GM12891 (cell line): ENCODE measurements around the gene SEPTIN10.
"Not testable (repeated sequence)": the region's sequence is repeated elsewhere in the genome, so short reads cannot be mapped to it uniquely, and the experiment has no call there.

ENCODE experiments used
- DNase-seq: peaks from one replicate; pipeline ENCODE4 v3.0.0; 2011; ENCODE audit warnings: low spot score; ENCODE audit not compliant: insufficient read length
- FAIRE-seq: peaks from 2 replicates; lab custom pipeline; 2011; peaks lifted over from hg19 to GRCh38; lab: Jason Lieb, UNC
- PAX5 ChIP-seq: IDR thresholded peaks from 2 replicates; pipeline ENCODE4 v1.6.1; 2011; ENCODE audit warnings: low read length, moderate library complexity, mild to moderate bottlenecking; ENCODE audit not compliant: insufficient read depth, severe bottlenecking
- POLR2A ChIP-seq: IDR thresholded peaks from 2 replicates; pipeline ENCODE4 v1.6.1; 2011; ENCODE audit warnings: low read depth, low read length, control low read depth
- POLR2AphosphoS5 ChIP-seq: IDR thresholded peaks from 2 replicates; pipeline ENCODE4 v1.6.1; 2011; ENCODE audit warnings: low read depth, low read length, control low read depth
- POU2F2 ChIP-seq: IDR thresholded peaks from 2 replicates; pipeline ENCODE4 v1.6.1; 2011; ENCODE audit warnings: low read depth, mild to moderate bottlenecking, control low read depth, low read length, moderate library complexity
- SPI1 ChIP-seq: IDR thresholded peaks from 2 replicates; pipeline ENCODE4 v1.6.1; 2011; ENCODE audit warnings: low read depth, low read length, control low read depth
- TAF1 ChIP-seq: IDR thresholded peaks from 2 replicates; pipeline ENCODE4 v1.6.1; 2011; ENCODE audit warnings: low read depth, low read length, control low read depth

SEPTIN10 gene

DNA sequence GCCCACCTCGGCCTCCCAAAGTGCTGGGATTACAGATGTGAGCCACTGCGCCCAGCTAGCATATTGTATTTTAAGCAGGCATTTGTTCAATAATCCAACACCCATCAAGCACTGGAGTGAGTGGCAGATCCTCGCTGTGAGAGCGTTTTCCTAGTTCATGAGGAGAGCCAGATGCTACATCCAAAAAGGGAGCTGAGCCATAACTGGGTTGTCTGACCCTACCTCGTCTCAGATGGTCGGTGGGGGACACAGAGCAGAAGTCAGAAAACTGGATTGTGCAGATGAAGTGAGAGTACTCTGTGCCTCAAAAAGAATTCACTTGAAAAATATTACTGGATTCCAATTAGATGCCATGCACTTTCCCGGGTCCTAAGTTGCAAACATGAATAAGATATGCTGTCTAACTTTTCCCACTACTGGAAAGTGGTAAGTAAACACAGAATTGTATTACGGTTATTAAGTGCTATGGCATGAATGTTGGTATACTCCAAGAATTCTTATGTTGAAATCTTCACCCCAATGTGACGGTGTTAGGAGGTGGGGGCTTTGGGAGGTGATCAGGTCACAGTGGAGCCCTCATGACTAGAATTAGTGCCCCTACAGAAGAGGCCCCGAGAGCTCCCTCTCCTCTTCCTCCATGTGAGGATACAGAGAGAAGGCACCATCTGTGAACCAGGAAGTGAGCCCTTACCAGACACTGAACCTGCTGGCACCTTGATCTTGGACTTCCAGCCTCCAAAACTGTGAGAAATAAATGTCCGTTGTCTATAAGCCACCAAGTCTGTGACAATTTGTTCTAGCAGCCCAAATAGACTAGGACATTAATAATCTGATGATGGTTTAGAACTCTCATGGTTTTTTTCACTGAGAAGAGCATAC is 21.9 kb upstream of the SEPTIN10 start:
- no peak for DNase-seq
- TF ChIP-seq SPI1 (no peak), TAF1 (no peak), POLR2AphosphoS5 (no peak), POLR2A (no peak), PAX5 (no peak), POU2F2 (no peak)
- no peak for FAIRE-seq

DNA sequence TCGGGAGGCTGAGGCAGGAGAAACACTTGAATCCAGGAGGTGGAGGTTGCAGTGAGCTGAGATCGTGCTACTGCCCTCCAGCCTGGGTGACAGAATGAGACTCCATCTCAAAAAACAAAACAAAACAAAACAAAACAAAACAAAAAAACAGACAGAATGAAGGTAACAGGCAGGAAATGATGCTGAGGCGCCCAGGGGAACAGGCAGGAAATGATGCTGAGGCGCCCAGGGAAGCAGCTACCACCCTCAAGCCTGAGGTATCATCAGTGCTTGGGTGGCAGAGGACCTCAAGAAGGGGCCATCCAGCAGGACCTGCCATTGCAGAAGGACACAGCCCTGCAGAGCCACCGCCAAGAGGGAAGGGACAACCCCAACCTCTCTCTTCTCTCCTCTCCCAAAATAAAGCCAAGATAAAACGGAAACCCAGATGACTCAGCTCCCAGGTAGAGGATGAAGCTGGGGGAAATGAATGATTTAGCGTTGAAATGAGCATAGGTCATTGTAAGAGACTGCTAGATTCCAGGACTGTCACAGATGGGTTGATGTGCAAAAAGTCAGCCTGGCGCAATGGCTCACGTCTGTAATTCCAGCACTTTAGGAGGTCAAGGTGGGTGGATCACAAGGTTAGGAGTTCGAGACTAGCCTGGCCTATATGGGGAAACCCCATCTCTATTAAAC is 19.7 kb upstream of the SEPTIN10 start:
- no peak for TF ChIP-seq SPI1
- no peak for TF ChIP-seq POLR2AphosphoS5
- TF ChIP-seq POU2F2 = no peak
- TF ChIP-seq PAX5 = no peak
- TF ChIP-seq TAF1 = no peak
- no peak for TF ChIP-seq POLR2A
- DNase-seq (no peak), FAIRE-seq (no peak)

DNA sequence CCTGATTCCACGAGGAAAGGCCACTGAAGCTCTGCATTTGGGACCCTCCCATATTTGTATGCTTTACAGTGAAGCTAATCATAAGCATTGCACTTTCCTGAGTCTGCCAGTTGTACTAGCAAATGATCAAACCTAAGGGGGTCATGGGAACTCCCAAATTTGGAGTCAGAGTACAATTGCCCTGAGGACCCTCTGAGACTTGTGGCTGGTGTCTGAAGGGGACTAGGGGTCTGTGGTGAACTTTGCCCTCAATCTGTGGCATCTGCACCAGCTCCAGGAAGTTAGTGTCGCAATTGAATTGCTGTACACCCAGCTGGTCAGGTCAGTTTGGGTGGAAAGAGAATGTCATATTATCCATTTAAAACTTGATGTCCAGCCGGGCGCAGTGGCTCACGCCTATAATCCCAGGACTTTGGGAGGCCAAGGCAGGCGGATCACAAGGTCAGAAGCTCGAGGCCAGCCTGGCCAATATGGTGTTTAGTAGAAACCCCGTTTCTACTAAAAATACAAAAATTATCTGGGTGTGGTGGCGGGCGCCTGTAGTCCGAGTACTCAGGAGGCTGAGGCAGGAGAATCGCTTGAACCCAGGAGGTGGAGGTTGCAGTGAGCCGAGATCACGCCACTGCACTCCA is 18.5 kb upstream of the SEPTIN10 start:
- FAIRE-seq (no peak), DNase-seq (no peak)
- no peak for TF ChIP-seq SPI1
- TF ChIP-seq PAX5 = no peak
- no peak for TF ChIP-seq POLR2AphosphoS5
- TF ChIP-seq POLR2A = no peak
- TF ChIP-seq POU2F2 = no peak
- no peak for TF ChIP-seq TAF1

DNA sequence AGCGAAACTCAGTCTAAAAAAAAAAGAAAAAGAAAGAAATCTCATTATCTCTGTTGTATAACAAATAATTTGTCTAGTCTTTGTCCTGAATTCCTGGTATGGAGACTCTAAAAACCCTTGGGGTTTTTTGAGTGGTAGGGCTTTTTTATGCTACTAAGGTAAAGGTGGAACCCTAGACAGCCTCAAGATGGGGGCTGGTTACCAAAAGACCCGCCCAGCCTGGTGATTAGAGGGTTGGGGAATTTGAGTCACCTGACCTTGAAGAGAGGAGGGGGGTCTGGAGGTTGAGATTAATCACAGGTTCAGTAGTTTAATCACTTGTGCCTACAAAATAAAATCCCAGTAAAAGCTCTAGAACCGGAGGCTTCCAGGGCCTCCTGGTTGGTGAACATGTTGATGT is 18.0 kb upstream of the SEPTIN10 start:
- FAIRE-seq = no peak
- no peak for DNase-seq
- TF ChIP-seq POLR2AphosphoS5 (no peak), TAF1 (no peak), PAX5 (no peak), POLR2A (no peak), POU2F2 (no peak), SPI1 (no peak)

DNA sequence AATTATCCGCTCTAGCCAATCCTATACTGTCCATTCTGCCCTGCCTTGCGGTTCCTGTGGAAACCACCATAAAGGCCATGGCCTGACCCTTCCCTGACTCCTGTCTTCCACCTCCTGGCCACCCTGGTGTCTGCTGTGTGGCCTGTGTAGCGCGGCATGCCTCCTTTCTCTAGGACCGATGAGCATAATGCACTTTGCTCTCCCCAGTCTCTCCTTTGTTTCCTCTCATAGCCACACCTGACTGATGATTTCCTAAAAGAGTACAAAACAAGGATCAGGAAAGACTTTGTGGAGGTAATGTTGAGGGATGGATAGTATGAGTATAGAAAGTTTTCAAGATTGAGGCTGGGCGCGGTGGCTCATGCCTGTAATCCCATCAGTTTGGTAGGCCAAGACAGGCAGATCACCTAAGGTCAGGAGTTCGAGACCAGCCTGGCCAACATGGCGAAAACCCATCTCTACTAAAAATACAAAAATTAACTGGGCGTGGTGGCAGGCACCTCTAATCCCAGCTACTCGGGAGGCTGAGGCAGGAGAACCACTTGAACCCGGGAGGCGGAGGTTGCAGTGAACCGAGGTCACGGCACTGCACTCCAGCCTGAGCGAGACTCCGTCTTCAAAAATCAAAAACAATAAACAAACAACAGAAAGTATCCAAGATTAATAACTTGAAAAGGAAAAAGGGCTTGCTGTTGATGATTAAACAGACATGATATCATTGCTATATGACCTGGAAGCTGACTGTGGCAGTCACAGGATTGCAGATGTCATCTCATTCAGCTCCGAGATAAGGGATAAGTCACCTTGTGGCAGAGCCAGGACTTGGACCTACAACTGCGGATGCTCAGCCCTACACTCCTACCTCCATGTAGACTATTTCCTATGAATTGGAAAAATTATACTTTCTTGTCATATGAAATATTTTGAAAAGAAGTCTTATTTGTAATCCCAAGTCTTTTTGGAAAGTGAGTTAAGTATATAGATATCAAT is 17.0 kb upstream of the SEPTIN10 start:
- no peak for TF ChIP-seq POLR2AphosphoS5
- no peak for TF ChIP-seq PAX5
- no peak for TF ChIP-seq POLR2A
- TF ChIP-seq TAF1 = no peak
- TF ChIP-seq SPI1 = no peak
- TF ChIP-seq POU2F2 = no peak
- FAIRE-seq = no peak
- DNase-seq = no peak

DNA sequence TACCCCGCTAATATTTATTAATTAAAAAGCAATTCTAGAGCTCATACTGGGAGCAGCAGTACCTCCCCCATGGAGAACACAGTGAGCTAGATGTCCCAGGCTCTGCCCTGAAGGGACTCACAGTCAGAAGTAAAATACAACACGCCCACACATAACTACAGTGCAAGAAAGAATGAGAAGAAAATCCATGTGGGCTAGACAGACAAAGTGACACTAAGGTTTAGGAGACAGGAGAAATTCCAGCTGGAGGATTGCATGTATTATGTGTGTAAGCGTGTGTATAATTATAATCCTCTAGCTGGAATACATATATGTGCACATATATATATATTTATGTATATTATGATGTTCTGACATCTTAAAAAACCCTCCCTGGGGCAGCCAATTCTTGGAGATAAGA is 16.1 kb upstream of the SEPTIN10 start:
- no peak for DNase-seq
- FAIRE-seq = no peak
- TF ChIP-seq SPI1 (no peak), POU2F2 (no peak), POLR2A (no peak), POLR2AphosphoS5 (no peak), TAF1 (no peak), PAX5 (no peak)

DNA sequence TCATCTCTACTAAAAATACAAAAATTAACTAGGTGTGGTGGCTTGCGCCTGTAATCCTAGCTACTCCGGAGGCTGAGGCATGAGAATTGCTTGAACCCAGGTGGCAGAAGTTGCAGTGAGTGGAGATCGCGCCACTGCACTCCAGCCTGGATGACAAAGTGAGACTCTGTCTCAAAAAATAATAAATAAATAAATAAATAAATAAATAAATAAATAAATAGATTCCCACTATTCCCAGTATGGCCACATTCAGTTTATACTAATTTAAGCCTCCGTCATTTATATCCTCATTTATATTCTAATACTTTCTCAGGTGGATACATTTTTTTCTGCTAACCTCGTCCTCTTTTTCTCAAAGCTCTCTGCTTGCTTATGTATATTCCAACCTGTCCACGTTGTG is 14.6 kb upstream of the SEPTIN10 start:
- FAIRE-seq, DNase-seq: not testable (repeated sequence)

DNA sequence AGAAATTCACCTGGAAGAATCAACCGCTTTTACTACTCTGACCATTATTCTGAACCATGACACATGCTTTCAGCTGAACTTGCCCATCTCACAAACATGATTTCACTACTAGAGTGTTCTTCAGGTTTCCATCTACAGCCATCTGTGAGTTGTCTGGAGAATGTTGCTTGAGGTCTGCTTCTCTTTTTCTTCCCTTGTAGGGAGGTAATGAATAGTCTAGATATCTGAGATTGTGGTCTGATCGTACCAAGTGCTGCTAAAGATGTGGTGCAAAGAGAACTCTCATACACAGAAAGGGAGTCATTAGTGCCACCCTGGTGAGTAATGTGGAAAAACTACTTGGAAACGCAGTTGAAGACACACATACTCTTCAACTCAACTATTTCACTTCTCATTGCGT is 10.6 kb upstream of the SEPTIN10 start:
- no peak for DNase-seq
- TF ChIP-seq POU2F2 (no peak), SPI1 (no peak), PAX5 (no peak), POLR2AphosphoS5 (no peak), TAF1 (no peak), POLR2A (no peak)
- FAIRE-seq = no peak

DNA sequence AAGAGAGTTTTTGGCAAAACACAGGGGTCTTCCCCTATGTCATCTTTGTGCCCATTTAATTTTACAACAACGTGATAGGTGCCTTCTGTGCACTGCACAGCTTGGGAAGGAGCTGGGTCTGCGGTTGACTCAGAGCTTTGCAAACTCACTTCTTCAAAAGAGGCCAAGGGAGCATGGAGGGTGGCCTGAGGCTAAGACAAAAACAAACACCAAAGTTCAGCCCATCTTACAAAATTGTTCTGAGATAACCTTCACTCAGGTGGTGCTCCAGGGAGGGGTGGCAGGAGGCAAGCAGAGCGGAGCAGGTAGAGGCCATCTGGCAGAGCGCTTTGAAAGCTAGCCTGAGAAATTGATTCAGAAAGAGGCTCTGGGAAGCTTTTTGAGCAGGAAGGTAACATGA is 10.2 kb upstream of the SEPTIN10 start:
- FAIRE-seq = no peak
- TF ChIP-seq POLR2A = no peak
- no peak for TF ChIP-seq SPI1
- TF ChIP-seq TAF1 = no peak
- TF ChIP-seq PAX5 = no peak
- no peak for TF ChIP-seq POU2F2
- TF ChIP-seq POLR2AphosphoS5 = no peak
- no peak for DNase-seq
